ENCODE measurements around the gene LCN1.

Gene LCN1

DNA sequence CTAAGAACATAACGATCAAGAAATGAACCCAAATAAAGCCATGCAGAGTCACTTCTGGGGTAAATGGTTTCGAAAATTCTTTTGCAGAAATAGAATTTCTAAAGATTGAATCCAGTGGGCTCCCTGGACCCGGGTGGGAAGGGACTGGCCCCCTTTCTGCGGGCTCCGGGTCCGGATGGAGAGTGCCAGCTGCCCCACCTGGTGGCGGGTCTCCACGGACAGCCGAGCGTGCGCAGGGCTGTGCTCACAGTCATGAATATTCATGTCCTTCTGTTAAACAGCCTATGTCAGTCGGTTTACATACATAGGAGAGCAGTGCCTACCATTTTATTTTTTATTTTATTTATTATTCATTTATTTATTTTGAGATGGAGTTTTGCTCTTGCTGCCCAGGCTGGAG lies 46.3 kb upstream of the LCN1 start:
- Histone ChIP-seq H3K27me3 (ENCODE audit: insufficient read depth, poor library complexity, severe bottlenecking) (peaks cover 24% of the 10 kb centered on the region), H3K4me3 (replicated peaks; ENCODE audit: insufficient read depth, low read length) (no peak overlapping the region), H3K27ac (replicated peaks) (no peak overlapping the region)
- no peak for DNase-seq (ENCODE audit: low read depth in 1 of 2, low spot score in 1 of 2)
- TF ChIP-seq, protein P1, sequence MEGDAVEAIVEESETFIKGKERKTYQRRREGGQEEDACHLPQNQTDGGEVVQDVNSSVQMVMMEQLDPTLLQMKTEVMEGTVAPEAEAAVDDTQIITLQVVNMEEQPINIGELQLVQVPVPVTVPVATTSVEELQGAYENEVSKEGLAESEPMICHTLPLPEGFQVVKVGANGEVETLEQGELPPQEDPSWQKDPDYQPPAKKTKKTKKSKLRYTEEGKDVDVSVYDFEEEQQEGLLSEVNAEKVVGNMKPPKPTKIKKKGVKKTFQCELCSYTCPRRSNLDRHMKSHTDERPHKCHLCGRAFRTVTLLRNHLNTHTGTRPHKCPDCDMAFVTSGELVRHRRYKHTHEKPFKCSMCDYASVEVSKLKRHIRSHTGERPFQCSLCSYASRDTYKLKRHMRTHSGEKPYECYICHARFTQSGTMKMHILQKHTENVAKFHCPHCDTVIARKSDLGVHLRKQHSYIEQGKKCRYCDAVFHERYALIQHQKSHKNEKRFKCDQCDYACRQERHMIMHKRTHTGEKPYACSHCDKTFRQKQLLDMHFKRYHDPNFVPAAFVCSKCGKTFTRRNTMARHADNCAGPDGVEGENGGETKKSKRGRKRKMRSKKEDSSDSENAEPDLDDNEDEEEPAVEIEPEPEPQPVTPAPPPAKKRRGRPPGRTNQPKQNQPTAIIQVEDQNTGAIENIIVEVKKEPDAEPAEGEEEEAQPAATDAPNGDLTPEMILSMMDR (IDR thresholded peaks at IDR 0.05; ENCODE audit: insufficient read depth, low read length), result no peak
- TF ChIP-seq REST (IDR thresholded peaks at IDR 0.05; ENCODE audit: insufficient replicate concordance, low read depth) (no peak), GABPA (IDR thresholded peaks at IDR 0.05; ENCODE audit: low read depth) (no peak), SPI1 (IDR thresholded peaks at IDR 0.05; ENCODE audit: borderline replicate concordance, low read depth) (no peak), POLR2AphosphoS5 (IDR thresholded peaks at IDR 0.05; ENCODE audit: low read depth) (no peak)

DNA sequence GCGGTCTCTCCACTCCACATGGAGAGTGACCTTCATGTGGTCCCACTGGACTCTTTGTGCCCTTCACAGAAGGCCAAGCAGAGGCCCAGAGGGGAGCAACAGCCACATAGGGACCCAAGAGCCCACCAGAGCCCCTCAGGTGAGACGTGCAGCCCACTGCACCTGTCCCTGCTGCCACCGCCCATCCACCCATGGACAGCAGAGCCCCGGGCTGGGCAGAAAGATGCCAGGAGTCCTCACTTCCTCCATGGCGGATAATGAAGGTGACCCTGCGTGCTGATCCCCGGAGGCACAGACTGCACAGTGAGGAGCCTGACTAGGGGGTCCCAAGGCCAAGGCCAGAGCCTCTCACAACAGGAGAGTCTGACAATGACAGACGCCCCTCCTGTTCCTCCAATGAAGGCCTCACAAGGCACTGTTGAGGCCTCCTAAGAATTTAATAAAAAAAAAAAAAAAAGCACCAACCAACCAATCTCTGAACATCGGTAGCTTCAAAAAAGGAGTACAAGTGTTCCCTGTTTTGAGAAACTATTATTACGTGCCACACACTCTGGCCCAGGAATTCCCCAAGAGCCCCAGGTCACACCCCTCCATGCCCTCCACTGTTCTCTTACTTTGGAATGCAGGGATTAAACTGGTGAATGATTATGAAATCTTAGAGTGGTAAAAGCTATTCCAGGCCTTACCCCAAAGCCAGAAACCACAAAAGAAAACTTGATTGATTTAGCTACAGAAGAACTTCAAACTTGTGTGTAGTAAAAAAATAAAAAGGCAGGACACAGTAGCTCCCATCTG lies 44.5 kb upstream of the LCN1 start:
- Histone ChIP-seq H3K27me3 (ENCODE audit: insufficient read depth, poor library complexity, severe bottlenecking) (peaks cover 31% of the 10 kb centered on the region), H3K27ac (replicated peaks) (no peak overlapping the region), H3K4me3 (replicated peaks; ENCODE audit: insufficient read depth, low read length) (no peak overlapping the region)
- DNase-seq (ENCODE audit: low read depth in 1 of 2, low spot score in 1 of 2), result no peak
- TF ChIP-seq SPI1 (IDR thresholded peaks at IDR 0.05; ENCODE audit: borderline replicate concordance, low read depth) (no peak), POLR2AphosphoS5 (IDR thresholded peaks at IDR 0.05; ENCODE audit: low read depth) (no peak), REST (IDR thresholded peaks at IDR 0.05; ENCODE audit: insufficient replicate concordance, low read depth) (no peak), GABPA (IDR thresholded peaks at IDR 0.05; ENCODE audit: low read depth) (no peak)
- TF ChIP-seq, protein P1 (IDR thresholded peaks at IDR 0.05; ENCODE audit: insufficient read depth, low read length), result no peak

- Histone ChIP-seq H3K27me3 (ENCODE audit: insufficient read depth, poor library complexity, severe bottlenecking) (peaks cover 35% of the 10 kb centered on the region), H3K27ac (replicated peaks) (no peak overlapping the region), H3K4me3 (replicated peaks; ENCODE audit: insufficient read depth, low read length) (no peak overlapping the region)
- no peak for DNase-seq (ENCODE audit: low read depth in 1 of 2, low spot score in 1 of 2)
- TF ChIP-seq, protein P1 (IDR thresholded peaks at IDR 0.05; ENCODE audit: insufficient read depth, low read length), result no peak
Observed at GRCh38 chr9:135478191-135478590, 43.0 kb upstream of the LCN1 start.

Measured in HL-60 (cell line).